ENCODE data around the gene PDGFA.

GRCh38 chr7:568031-568951, 48.6 kb upstream of the PDGFA start:
- TF ChIP-seq, protein P1, sequence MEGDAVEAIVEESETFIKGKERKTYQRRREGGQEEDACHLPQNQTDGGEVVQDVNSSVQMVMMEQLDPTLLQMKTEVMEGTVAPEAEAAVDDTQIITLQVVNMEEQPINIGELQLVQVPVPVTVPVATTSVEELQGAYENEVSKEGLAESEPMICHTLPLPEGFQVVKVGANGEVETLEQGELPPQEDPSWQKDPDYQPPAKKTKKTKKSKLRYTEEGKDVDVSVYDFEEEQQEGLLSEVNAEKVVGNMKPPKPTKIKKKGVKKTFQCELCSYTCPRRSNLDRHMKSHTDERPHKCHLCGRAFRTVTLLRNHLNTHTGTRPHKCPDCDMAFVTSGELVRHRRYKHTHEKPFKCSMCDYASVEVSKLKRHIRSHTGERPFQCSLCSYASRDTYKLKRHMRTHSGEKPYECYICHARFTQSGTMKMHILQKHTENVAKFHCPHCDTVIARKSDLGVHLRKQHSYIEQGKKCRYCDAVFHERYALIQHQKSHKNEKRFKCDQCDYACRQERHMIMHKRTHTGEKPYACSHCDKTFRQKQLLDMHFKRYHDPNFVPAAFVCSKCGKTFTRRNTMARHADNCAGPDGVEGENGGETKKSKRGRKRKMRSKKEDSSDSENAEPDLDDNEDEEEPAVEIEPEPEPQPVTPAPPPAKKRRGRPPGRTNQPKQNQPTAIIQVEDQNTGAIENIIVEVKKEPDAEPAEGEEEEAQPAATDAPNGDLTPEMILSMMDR (IDR thresholded peaks at IDR 0.05) = no peak
- TF ChIP-seq POLR2A (IDR thresholded peaks at IDR 0.05) (no peak), POLR2AphosphoS5 (IDR thresholded peaks at IDR 0.05) (no peak)
